Mesendoderm (in vitro differentiated cells): ENCODE measurements around the gene TUBB4A.

Experiments used
- DNase-seq: peaks from one replicate; pipeline ENCODE4 v3.0.0; 2013
- H2AK5ac ChIP-seq: 2 replicates; pipeline ENCODE4 v1.6.1; 2013; ENCODE audit warnings: low read length, inconsistent platforms
- H2BK120ac ChIP-seq: 2 replicates; pipeline ENCODE4 v1.6.1; 2013; ENCODE audit warnings: low read depth, mild to moderate bottlenecking, low read length, moderate library complexity, mixed read lengths
- H2BK15ac ChIP-seq: replicated peaks from 2 replicates; pipeline ENCODE4 v1.6.1; 2013; ENCODE audit warnings: low read depth, mild to moderate bottlenecking, moderate library complexity
- H2BK5ac ChIP-seq: 2 replicates; pipeline ENCODE4 v1.6.1; 2013; ENCODE audit warnings: low read length, inconsistent platforms
- H3K18ac ChIP-seq: 2 replicates; pipeline ENCODE4 v1.6.1; 2013; ENCODE audit warnings: mild to moderate bottlenecking, low read length, mixed read lengths
- H3K23ac ChIP-seq: one replicate; pipeline ENCODE4 v1.6.1; 2013; ENCODE audit warnings: low read length
- H3K27ac ChIP-seq: 2 replicates; pipeline ENCODE4 v1.5.1; 2013; ENCODE audit warnings: low read depth, mild to moderate bottlenecking, inconsistent platforms, low read length, moderate library complexity
- H3K27me3 ChIP-seq: 2 replicates; pipeline ENCODE4 v1.6.1; 2013; ENCODE audit warnings: low read length, control low read depth, mild to moderate bottlenecking, inconsistent platforms; ENCODE audit not compliant: insufficient read depth, poor library complexity
- H3K36me3 ChIP-seq: 2 replicates; pipeline ENCODE4 v1.6.1; 2013; ENCODE audit warnings: low read length, inconsistent platforms; ENCODE audit not compliant: control insufficient read depth, insufficient read depth
- H3K4ac ChIP-seq: one replicate; pipeline ENCODE4 v1.6.1; 2013; ENCODE audit warnings: low read depth, mild to moderate bottlenecking, low read length, moderate library complexity
- H3K4me1 ChIP-seq: 2 replicates; pipeline ENCODE4 v1.6.1; 2013; ENCODE audit warnings: low read depth, low read length, inconsistent platforms; ENCODE audit not compliant: control insufficient read depth
- H3K4me2 ChIP-seq: 2 replicates; pipeline ENCODE4 v1.6.1; 2013; ENCODE audit warnings: low read length
- H3K4me3 ChIP-seq: 2 replicates; pipeline ENCODE4 v1.5.1; 2013; ENCODE audit warnings: mild to moderate bottlenecking, low read length
- H3K56ac ChIP-seq: one replicate; pipeline ENCODE4 v1.6.1; 2013; ENCODE audit warnings: low read length
- H3K79me1 ChIP-seq: 2 replicates; pipeline ENCODE4 v1.6.1; 2013; ENCODE audit warnings: low read length, inconsistent platforms
- H3K79me2 ChIP-seq: 2 replicates; pipeline ENCODE4 v1.6.1; 2013; ENCODE audit warnings: mild to moderate bottlenecking, low read length; ENCODE audit not compliant: control insufficient read depth, insufficient read depth
- H3K9ac ChIP-seq: 2 replicates; pipeline ENCODE4 v1.6.1; 2013; ENCODE audit warnings: low read length, inconsistent platforms
- H4K5ac ChIP-seq: one replicate; pipeline ENCODE4 v1.6.1; 2013; ENCODE audit warnings: low read length
- H4K8ac ChIP-seq: one replicate; pipeline ENCODE4 v1.6.1; 2013; ENCODE audit warnings: low read depth, mild to moderate bottlenecking, control low read depth, low read length, moderate library complexity
- WGBS: extraction: QIAGEN DNeasy Blood & Tissue Kit; methylation state at CpG from one replicate; pipeline ENCODE4 v1.1.7; 2013; ENCODE audit warnings: low lambda C conversion rate, missing lambda C conversion rate; ENCODE audit not compliant: insufficient coverage; ENCODE audit errors: extremely low coverage; 5-methylcytosine and 5-hydroxymethylcytosine counted together

TUBB4A gene

DNA sequence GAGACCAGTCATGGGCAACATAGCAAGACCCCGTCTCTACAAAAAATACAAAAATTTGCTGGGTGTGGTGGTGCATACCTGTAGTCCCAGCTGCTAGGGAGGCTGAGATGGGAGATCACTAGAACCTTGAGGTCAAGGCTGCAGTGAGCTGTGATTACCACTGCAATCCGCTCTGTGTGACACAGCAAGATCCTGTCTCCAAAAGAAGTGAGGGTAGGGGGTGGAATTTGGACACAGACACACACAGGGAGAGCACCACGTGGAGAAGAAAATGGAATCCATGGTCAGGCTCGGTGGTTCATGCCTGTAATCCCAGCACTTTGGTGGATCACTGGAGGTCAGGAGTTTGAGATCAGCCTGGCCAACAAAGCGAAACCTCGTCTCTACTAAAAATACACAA lies 37.4 kb upstream of the TUBB4A start:
- H3K4me3 ChIP-seq: no peak overlapping the region
- no peaks in the 10 kb centered on the region for H3K79me2 ChIP-seq
- no peaks in the 10 kb centered on the region for H3K36me3 ChIP-seq
- H2AK5ac ChIP-seq: no peak overlapping the region
- WGBS: no CpG with 5 or more reads among the region's 6 CpGs
- DNase-seq: no peak
- no peak overlapping the region for H4K8ac ChIP-seq
- H3K4me2 ChIP-seq: no peak overlapping the region
- no peaks in the 10 kb centered on the region for H3K79me1 ChIP-seq
- no peak overlapping the region for H3K18ac ChIP-seq
- no peak overlapping the region for H2BK15ac ChIP-seq
- H3K23ac ChIP-seq: no peak overlapping the region
- no peak overlapping the region for H3K9ac ChIP-seq
- H3K4ac ChIP-seq: no peak overlapping the region
- H2BK5ac ChIP-seq: no peak overlapping the region
- no peaks in the 10 kb centered on the region for H3K27me3 ChIP-seq
- no peak overlapping the region for H3K27ac ChIP-seq
- H3K56ac ChIP-seq: no peak overlapping the region
- no peak overlapping the region for H2BK120ac ChIP-seq
- no peaks in the 10 kb centered on the region for H3K4me1 ChIP-seq
- no peak overlapping the region for H4K5ac ChIP-seq

GRCh38 chr19:6535558-6536137 lies 33.5 kb upstream of the TUBB4A start:
- H3K4me1 ChIP-seq: peaks cover 3% of the 10 kb centered on the region
- H2BK5ac ChIP-seq: no peak overlapping the region
- H3K79me1 ChIP-seq: no peaks in the 10 kb centered on the region
- H3K79me2 ChIP-seq: no peaks in the 10 kb centered on the region
- H2BK120ac ChIP-seq: no peak overlapping the region
- H3K56ac ChIP-seq: no peak overlapping the region
- H3K4me2 ChIP-seq: no peak overlapping the region
- no peak overlapping the region for H3K27ac ChIP-seq
- no peak overlapping the region for H3K9ac ChIP-seq
- H4K5ac ChIP-seq: no peak overlapping the region
- DNase-seq: no peak
- no peak overlapping the region for H4K8ac ChIP-seq
- H3K27me3 ChIP-seq: peaks cover 10% of the 10 kb centered on the region
- H3K36me3 ChIP-seq: no peaks in the 10 kb centered on the region
- no peak overlapping the region for H3K4me3 ChIP-seq
- no peak overlapping the region for H2BK15ac ChIP-seq
- WGBS: no CpG with 5 or more reads among the region's 10 CpGs
- no peak overlapping the region for H3K23ac ChIP-seq
- no peak overlapping the region for H3K4ac ChIP-seq
- no peak overlapping the region for H2AK5ac ChIP-seq
- H3K18ac ChIP-seq: no peak overlapping the region

- WGBS: no CpG with 5 or more reads among the region's 40 CpGs
- no peak overlapping the region for H2AK5ac ChIP-seq
- H3K23ac ChIP-seq: no peak overlapping the region
- H2BK120ac ChIP-seq: no peak overlapping the region
- H3K18ac ChIP-seq: no peak overlapping the region
- H3K4me2 ChIP-seq: peak overlapping the region; percentile 71
- no peak overlapping the region for H2BK15ac ChIP-seq
- peaks cover 6% of the 10 kb centered on the region for H3K4me1 ChIP-seq
- H3K79me2 ChIP-seq: no peaks in the 10 kb centered on the region
- H4K5ac ChIP-seq: no peak overlapping the region
- no peaks in the 10 kb centered on the region for H3K36me3 ChIP-seq
- H2BK5ac ChIP-seq: no peak overlapping the region
- H3K79me1 ChIP-seq: no peaks in the 10 kb centered on the region
- no peak overlapping the region for H3K4me3 ChIP-seq
- no peak overlapping the region for H3K4ac ChIP-seq
- DNase-seq: peak; percentile 34
- H4K8ac ChIP-seq: no peak overlapping the region
- H3K27ac ChIP-seq: no peak overlapping the region
- peak overlapping the region; percentile 78 for H3K56ac ChIP-seq
- peak overlapping the region; percentile 45 for H3K9ac ChIP-seq
- peaks cover 10% of the 10 kb centered on the region for H3K27me3 ChIP-seq
These were observed 32.5 kb upstream of the TUBB4A start for GRCh38 chr19:6534451-6535093.

- peaks cover 10% of the 10 kb centered on the region for H3K27me3 ChIP-seq
- WGBS: no CpG with 5 or more reads among the region's 11 CpGs
- peak overlapping the region; percentile 64 for H3K56ac ChIP-seq
- H3K79me1 ChIP-seq: no peaks in the 10 kb centered on the region
- no peak overlapping the region for H3K18ac ChIP-seq
- H3K23ac ChIP-seq: no peak overlapping the region
- H4K8ac ChIP-seq: no peak overlapping the region
- peak overlapping the region; percentile 36 for H3K9ac ChIP-seq
- H3K4me3 ChIP-seq: no peak overlapping the region
- no peak overlapping the region for H2BK15ac ChIP-seq
- H2AK5ac ChIP-seq: no peak overlapping the region
- no peaks in the 10 kb centered on the region for H3K79me2 ChIP-seq
- no peak overlapping the region for H2BK120ac ChIP-seq
- H3K4me1 ChIP-seq: peaks cover 6% of the 10 kb centered on the region
- H2BK5ac ChIP-seq: no peak overlapping the region
- H4K5ac ChIP-seq: no peak overlapping the region
- peak; percentile 87 for DNase-seq
- no peak overlapping the region for H3K27ac ChIP-seq
- no peaks in the 10 kb centered on the region for H3K36me3 ChIP-seq
- peak overlapping the region; percentile 74 for H3K4me2 ChIP-seq
- H3K4ac ChIP-seq: no peak overlapping the region
These were observed 31.8 kb upstream of the TUBB4A start for GRCh38 chr19:6533746-6534418.

DNA sequence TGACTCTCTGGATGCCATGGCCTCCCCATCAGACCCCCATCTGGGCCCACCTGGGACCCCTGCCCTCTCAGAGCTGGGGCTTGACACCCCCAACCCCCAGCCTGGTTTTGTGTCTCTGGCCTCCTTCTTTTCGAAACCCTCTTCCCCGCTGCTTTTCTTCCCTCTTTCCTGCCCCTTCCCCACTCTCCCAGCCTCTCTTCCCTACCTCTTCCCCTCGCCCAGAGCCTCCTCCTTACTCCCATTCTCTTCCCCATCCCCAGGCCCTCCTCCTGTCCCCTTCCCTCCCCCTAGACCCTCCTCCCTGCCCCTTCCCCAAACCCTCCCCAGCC lies 30.9 kb upstream of the TUBB4A start:
- Histone ChIP-seq H3K56ac (peak overlapping the region; percentile 76), H3K4me2 (peak overlapping the region; percentile 7), H3K4me3 (no peak overlapping the region), H3K4me1 (peaks cover 6% of the 10 kb centered on the region), H2AK5ac (no peak overlapping the region), H3K79me2 (no peaks in the 10 kb centered on the region), H4K5ac (no peak overlapping the region), H4K8ac (no peak overlapping the region), H2BK120ac (no peak overlapping the region), H3K9ac (peak overlapping the region; percentile 33), H2BK5ac (no peak overlapping the region), H3K79me1 (no peaks in the 10 kb centered on the region), H3K27me3 (peaks cover 10% of the 10 kb centered on the region), H3K36me3 (no peaks in the 10 kb centered on the region), H3K4ac (no peak overlapping the region), H2BK15ac (no peak overlapping the region), H3K23ac (no peak overlapping the region), H3K27ac (no peak overlapping the region), H3K18ac (peak overlapping the region; percentile 0)
- no CpG with 5 or more reads among the region's 3 CpGs for WGBS
- peak; percentile 48 for DNase-seq
